ENCODE measurements around the gene B3GNT2.
"Not testable (repeated sequence)": the region's sequence is repeated elsewhere in the genome, so short reads cannot be mapped to it uniquely, and the experiment has no call there.

The B3GNT2 gene

DNA sequence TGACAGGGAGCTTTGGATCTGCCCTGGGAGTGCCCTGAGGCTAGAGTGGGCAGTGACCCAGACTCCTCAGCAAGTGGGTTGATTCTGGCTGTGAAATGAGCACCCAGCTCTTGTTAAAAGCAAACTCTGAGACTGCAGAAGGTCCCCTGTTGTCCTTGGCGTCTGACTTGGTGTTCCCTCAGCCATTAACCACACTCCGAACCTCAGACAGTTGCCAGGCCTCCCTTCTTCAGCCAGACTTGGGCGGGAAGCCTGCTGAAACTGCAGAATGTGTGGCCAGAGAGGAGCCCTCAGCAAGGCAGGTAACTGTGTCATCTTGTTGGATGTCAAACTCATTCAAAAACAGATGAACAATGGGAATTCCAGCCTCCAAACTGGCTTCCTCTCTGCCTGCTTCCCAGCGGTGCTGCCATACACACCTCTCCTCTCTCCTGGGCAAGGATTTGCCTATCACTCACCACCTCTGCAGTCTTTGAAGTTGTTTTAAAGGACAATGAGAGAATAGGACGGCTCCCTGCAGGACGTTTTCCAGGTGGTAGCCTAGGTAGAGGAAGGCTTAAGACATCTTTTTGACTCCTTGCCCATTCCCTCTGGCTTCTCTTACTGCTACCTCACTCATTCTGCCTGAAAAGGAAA lies 38.9 kb upstream of the B3GNT2 start:
- no peak for DNase-seq (ENCODE audit: low read depth in 2 of 2)
- no peak overlapping the region for H3K4me3 ChIP-seq (replicated peaks in 1 of 2; ENCODE audit: low read depth in 2 of 2, low read length in 2 of 2)
- no peak for TF ChIP-seq CTCF (IDR thresholded peaks at IDR 0.05; ENCODE audit: low read depth, low read length)

GRCh38 chr2:62158444-62159121 lies 37.3 kb upstream of the B3GNT2 start:
- TF ChIP-seq CTCF (IDR thresholded peaks at IDR 0.05; ENCODE audit: low read depth, low read length) = no peak
- DNase-seq (ENCODE audit: low read depth in 2 of 2) = no peak
- no peak overlapping the region for H3K4me3 ChIP-seq (replicated peaks in 1 of 2; ENCODE audit: low read depth in 2 of 2, low read length in 2 of 2)

DNA sequence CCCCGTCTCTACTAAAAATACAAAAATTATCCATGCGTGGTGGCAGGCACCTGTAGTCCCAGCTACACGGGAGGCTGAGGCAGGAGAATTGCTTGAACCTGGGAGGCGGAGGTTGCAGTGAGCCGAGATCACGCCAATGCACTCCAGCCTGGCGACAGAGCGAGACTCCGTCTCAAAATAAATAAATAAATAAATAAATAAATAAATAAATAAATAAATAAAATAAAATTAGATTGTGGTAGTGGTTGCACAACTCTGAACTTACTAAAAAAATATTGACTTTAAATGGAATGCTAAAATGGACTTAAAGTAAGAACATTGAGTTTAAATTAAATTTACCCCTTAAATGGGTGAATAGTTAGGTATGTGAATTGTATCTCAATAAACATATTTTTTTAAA lies 35.2 kb upstream of the B3GNT2 start:
- not testable (repeated sequence) for H3K4me3 ChIP-seq (replicated peaks in 1 of 2; ENCODE audit: low read depth in 2 of 2, low read length in 2 of 2); DNase-seq (ENCODE audit: low read depth in 2 of 2)

GRCh38 chr2:62163106-62163831 lies 32.6 kb upstream of the B3GNT2 start:
- H3K4me3 ChIP-seq (replicated peaks in 1 of 2; ENCODE audit: low read depth in 2 of 2, low read length in 2 of 2) = no peak overlapping the region
- no peak for TF ChIP-seq CTCF (IDR thresholded peaks at IDR 0.05; ENCODE audit: low read depth, low read length)
- no peak for DNase-seq (ENCODE audit: low read depth in 2 of 2)

GRCh38 chr2:62163834-62164233 lies 32.1 kb upstream of the B3GNT2 start:
- H3K4me3 ChIP-seq (replicated peaks in 1 of 2; ENCODE audit: low read depth in 2 of 2, low read length in 2 of 2) = no peak overlapping the region

GRCh38 chr2:62175728-62176127 lies 20.2 kb upstream of the B3GNT2 start:
- H3K4me3 ChIP-seq (replicated peaks in 1 of 2; ENCODE audit: low read depth in 2 of 2, low read length in 2 of 2) = no peak overlapping the region
- no peak for TF ChIP-seq CTCF (IDR thresholded peaks at IDR 0.05; ENCODE audit: low read depth, low read length)
- no peak for DNase-seq (ENCODE audit: low read depth in 2 of 2)

More at GRCh38 chr2:62163834-62164233, 32.1 kb upstream of the B3GNT2 start:
- no peak for TF ChIP-seq CTCF (IDR thresholded peaks at IDR 0.05; ENCODE audit: low read depth, low read length)
- DNase-seq (ENCODE audit: low read depth in 2 of 2) = no peak

- no peak for TF ChIP-seq CTCF (IDR thresholded peaks at IDR 0.05; ENCODE audit: low read depth, low read length)
- H3K4me3 ChIP-seq (replicated peaks in 1 of 2; ENCODE audit: low read depth in 2 of 2, low read length in 2 of 2) = no peak overlapping the region
- DNase-seq (ENCODE audit: low read depth in 2 of 2) = no peak
These were observed 19.1 kb upstream of the B3GNT2 start for GRCh38 chr2:62176801-62177200.

All from cardiac fibroblast (primary cell).